ENCODE results near the gene ITGB1.

ITGB1 gene

DNA sequence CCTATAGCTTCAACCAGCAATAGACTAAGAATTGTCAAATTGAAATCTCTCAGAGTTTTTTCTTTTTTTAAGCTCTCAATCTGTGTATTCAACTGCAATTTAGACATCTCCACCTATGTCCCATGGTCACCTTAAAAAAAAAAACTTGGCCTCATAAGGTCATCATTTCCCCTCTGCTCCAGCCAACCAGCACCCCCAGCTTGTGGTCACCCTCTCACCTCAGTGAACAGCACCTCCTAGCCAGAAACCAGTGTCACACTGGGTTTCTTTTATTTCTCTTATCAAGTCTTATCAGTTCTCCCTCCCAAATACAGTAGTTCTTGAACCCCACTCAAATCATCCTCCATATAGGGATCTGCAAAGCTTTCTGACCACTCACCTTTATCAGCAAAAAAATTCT lies 4.0 kb downstream of the ITGB1 start:
- DNase-seq: peak in 1 of 2 donors; percentile 46

DNA sequence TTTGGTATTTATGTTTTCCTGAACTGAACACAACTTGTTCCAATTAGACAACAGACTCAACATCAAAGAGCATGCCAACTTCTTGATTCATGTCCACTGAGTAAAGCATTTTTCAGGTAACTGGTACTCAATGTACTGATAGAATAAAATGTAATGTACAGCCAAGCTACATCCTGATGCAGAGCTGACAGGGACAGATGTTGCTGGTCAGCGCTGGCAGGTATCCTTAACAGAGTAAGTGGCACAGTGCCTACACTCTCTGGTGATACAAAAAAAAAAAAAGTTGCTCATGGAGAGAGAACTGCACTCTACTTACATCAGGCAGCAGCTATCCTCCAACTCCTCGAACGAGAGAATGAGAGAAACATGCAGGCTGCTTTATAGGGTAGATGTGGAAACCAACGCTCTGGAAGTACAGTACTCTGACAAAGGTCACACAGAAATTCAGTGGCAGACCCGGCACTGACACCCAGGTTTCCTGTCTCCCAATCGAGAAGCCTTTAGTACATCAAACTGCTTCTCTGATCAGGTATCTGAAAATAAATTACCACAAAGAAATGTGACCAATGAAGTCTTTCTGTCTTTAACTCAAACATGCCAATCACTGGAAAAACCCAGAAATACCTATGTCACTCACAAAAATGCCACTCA lies 4.6 kb downstream of the ITGB1 start:
- DNase-seq: peak in 1 of 2 donors; percentile 37

DNA sequence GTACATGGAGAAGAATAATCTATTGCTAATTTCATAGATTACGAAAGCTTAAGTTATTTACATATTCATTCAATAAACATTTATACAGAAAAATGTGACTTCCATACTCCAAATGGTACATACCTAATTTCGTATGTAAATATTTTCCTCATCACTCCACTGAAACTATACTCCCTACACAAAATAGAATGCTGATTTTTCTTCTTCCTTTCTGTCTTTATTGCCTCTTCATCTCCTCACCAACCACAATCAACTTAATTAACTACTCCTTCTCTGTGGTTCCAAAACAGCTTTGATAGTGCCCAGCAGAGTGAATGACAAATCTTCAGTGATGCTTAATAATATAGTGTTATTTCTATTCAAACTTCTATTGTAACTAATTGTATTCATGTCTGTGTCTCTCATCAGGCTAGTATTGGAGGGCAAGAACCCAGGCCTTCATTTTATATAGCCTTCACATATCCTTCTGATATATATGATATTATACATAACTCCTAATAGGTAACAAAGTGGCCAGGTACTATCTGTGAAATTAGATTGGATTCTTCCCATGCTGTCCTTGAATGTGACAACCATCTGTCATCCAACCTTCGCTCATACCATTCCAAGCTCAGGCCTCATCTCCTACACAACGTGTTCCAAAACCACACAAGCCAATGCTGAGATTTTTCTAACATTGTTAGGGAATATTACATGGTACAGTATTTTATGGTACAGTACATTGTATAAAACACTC lies 5.3 kb downstream of the ITGB1 start:
- DNase-seq: no peak

DNA sequence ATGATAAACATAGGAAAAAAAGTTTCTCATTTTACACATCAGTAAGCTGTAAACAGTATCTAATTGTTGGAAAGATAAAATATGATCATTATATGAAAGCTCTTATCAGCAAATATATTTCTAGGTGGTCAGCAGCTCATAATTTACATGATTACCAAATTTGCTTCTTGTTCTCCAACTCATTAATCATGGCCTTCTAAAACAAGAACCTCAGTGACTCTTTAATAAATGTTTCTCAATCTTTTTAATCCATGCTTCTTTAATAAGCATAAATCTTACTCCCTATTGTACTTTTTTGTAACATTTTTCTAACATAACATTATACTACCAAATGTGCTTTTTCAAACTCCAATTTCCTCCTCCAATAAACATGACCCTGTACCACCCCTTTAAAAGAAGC lies 5.9 kb downstream of the ITGB1 start:
- DNase-seq: no peak

DNA sequence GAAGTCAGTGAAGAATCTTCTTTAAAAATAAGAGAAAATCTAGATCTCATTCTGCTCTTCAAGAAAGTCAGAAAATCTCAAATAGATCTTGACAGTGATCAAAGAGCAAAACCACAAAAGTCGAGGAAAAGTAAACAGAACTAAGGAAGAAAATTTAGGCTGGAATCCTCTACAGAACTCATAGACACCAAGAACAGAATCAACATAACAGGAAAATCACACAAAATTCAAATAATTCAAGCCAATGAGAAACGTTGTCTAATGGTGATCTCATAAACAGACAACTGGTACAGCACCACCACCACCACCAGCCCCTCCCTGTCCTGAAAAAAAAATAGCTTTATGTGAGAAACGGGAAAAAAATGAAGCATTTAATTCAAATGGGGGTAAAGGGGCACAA lies 6.9 kb downstream of the ITGB1 start:
- no peak for DNase-seq

DNA sequence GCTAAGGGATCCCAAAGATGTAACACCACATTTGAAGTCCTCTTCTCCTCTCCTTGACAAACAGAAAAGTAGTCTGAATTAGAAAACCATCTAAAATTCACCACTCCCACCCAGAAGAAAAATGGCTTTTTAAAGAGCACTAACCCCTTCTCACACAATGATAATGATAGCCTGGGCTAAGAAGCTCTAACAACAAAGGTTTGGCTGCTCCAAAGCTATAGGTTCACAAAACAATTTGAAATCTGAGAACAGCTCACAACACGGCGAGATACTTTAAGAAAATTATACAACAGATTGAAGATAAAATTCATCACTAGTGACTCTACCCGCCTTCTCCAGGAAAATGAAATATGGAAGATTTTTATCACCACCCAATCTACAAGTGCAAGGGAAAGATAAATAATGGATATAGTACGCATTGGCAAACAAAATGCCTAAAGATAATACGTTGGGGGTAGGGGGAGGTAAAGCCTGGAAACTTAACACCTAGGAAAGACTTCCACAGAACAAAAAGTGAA lies 7.4 kb downstream of the ITGB1 start:
- no peak for DNase-seq

DNA sequence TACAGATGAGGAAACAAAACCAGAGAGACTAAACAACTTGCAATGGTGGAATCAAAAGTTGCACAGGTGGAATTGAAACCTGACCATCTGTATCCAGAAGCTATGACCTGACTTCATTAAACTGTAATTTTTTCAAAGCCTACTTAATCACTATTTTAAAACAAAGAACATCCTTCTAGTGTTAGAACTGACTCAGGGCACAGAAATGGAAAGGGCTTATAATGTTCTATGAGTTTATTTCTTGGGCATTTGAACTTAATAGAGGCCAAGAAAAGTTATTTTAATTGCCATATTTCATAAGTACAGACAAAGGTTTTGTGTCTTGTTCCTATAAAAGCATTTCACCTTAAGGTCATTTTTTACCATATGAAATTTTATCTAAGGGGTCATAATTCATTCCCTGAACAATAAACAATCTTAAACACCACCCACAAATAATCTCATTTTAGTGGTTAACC lies 8.8 kb downstream of the ITGB1 start:
- no peak for DNase-seq

DNA sequence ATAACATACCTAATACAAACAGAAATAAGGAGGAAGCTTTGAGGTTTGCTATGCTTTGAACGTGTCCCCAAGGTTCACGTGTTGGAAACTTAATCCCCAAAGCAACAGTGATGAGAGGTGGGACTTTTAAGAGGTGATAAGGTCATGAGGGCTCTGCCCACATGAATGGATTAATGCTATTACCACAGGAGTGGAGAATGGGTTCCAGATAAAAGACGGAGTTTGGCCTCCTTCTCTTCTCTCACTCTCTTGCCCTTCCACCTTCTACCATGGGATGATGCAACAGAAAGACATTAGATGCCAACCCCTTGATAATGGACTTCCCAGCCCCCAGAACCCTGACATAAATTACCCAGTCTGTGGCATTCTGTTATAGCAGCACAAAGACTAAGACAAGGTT lies 9.6 kb downstream of the ITGB1 start:
- peak in 1 of 2 donors; percentile 54 for DNase-seq

DNA sequence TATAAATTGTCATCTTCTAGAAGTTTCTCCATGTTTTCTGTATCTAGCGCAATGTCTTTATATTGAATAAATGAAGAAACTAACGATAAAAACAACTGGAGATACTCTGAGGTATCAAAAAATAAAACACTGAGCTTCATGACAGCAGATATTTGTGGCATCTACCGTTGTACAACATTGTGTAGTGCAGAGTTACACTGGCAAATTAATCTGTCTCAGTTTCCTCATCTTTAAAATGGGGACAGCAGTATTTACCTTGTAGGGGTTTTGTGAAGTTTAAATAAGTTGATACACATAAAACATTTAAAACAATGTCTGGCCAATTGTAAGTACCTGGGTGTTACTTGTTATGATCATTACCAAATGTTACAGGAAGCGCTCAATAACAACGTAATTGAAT lies 10.4 kb downstream of the ITGB1 start:
- no peak for DNase-seq

DNA sequence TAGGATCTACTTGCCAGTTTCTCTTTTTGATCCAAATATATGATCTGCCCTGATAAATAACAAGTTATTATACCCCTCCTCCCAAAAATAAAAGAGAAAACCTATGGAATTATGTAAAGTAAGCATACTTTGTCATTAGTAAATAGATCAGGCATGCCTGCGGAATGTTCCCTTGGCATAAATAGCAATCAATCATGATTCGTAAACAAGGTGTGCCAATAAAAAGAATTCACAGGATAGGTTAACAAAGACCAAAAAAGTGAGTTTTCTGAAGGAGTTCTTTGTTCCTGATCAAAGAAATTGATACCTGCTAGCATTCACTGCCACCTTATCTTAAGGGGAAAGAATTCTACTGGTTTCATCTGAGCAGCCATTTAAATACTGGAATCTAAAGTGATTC lies 11.9 kb downstream of the ITGB1 start:
- DNase-seq: no peak

DNA sequence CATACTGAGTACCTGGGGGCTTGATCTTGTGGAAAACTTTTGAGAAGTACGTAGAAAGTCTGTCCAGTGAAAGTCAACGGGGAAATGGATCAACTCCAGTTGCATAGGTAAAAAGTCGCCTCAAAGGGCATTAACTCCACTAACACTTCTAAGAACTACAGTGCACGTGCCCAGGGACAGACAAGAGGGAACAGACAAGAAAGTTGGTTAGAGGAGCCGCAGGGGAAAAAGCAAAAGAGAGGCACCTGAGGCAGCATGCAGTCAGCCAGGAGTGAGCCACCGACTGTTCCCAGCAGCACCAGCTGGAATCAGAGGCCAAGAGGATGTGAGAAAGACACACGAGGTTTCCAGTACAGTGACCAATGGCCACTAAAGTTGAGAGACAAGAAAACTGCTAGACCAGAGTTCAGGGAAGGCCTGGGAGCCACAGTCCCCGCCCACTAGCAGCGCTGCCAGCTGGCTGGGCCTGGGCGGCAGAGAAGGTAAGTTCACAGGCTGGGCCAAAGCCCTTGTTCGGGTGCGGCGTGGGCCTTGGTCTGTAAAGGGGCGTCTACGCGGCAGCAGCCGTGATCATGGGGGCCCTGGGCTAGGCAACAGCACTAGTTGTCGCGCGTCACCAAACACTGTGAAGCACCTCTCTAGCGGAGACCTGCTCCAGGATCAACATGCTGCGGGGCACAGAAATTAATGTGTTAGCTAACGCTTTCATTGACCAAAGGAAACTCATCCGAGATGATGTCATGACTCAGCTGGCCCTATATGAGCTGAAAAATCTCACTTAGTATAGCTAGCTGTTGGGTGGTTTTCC lies 14.0 kb downstream of the ITGB1 start:
- no peak for DNase-seq

DNA sequence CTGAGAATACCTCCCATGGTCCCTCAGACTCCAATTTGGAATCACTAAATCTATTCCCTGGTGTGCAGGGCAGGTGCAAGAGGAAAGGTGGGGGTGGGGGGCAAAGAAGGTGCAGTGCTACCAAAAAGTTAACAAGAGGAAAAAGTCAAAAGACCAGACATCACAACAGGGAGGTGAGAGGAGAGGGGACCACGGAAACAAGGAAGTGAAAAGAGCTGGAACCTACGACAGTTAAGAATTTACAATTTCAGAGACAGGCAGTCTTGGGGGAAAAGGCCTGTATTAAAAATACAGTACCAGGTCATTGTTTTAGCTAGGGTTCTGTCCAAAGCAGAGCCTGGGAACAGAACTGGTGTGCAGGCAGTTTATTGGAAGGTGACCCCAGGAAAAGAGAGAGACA lies 14.6 kb downstream of the ITGB1 start:
- DNase-seq: no peak

DNA sequence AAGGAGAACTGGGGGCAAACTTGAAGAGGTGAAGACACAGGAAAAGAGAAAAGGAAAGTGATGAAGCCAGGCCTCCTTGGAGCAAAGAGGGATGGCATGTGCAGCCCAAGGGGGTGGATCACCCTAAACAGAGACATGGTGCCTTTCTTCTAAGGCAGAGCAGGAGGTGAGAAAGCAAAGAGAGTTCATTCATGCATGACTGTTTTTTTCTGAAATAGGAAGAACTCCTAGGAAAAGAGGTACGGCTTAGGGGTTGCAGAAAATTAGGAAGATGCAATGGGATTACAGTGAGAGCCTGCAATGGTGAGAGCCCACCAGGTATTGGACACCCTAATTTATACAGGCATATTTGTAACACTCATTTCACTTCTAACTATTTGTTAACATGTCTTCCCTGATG lies 15.9 kb downstream of the ITGB1 start:
- no peak for DNase-seq

DNA sequence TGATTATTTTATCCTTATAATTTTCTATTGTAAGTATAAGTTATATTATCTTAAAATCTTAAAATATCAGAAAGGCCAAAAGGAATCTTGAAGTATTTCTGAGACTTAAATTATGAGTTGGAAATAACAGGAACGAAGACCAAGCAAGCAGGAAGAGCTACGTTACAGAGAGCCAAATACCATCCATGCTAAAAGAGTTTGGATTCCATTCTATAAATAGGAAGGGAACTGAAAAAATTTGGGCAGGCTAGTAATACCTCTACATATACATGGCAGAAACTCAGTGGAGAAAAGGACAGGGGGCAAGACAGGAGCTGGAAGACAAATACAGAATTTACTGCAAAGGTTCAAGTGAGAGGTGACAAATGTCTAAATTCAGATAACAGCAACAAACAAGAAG lies 16.7 kb downstream of the ITGB1 start:
- no peak for DNase-seq

DNA sequence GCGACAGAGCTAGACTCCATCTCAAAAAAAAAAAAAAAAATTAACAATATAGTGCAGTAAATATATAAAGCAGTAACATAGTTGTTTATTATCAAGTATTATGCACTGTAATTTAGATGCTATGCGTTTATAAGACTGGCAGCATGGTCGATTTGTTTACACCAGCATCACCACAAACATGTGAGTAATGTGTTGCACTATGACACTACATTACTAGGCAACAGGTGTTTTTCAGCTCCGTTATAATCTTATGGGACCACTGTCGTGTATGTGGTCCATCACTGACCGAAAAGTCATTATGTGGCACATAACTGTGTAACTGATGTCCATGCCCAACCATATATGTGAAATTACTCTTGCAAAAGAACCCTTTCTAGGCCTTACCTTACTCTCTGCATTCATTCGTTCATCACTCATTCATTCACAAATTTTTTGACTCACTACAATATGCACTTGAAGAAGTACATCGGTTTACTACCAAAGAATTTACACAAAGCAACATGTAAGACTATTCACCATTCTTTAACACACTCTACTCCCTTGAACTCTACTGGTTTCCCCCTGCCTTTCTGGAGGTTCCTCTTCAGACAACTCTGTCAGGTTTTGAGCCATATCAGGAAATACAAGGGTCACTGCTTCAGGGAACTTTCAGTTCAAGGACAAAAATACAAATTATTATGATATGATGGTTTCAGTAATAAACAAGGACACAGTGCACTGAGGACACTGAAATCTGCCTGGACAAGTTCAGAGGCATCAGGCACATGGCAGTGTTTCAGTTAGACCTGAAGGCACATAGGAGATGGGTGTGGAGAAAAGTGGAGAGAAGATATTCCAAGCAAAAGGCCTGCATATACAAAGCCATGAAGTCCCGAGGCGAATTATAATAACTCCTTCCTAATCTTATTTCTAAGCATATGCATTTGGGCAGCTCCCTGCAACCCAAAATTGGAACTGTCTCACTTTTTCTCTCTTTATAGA lies 17.4 kb downstream of the ITGB1 start:
- DNase-seq: no peak

DNA sequence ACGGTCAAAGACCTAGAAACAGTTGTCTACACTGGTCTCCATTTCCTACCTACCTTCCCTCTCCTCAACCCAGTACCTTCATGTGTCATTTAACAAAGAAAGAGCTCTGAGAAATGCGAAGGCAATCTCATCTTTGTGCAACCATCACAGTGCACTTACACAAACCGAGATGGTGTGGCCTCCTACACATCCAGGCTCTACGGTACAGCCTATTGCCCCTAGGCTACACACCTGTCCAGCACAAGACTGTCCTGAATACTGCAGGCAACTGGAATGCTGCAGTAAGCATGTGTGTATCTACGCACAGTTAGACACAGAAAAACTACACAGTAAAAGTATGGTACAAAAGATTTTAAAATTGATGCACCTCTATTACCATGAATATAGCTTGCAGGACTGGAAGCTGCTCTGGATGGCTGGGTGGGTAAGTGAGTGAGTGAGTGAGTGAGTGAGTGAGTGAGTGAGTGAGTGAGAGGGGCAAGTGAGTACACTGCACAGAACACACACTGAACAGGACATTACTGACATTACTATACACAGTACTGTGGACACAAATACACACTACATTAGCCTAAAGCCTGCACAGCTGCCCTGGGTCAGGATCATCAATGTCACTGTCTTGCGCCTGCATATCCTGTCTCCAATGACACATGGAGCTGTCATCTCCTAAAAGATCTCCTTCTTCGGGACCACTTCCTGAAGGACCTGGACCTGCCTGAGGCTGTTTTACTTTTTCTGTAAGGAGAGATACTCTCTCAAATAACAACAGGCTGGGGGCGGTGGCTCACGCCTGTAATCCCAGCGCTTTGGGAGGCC lies 18.5 kb downstream of the ITGB1 start:
- DNase-seq: no peak

DNA sequence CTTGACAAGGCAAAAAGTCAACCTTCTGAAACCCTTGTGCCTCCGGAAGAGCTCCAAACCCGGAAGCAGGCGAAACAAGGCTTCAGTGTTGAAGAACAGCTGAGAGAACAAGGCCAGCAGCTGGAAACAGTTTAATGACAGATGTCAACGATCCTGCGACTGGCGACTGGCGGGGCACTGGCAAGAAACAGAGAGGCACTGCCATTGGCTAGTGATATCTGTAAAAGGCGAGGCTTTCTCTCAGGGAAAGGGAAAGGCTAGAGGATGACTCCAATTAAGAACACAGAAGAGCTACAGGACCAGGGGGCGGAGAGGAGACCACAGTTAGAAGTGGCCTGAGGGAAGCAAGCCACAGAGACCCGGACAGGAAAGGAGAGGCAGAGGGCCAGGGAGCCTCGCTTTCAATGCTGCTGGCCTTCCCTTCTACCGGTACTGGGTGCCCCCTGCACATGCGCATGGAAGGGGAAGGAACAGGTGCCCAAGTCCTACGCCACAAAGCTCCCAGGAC lies 19.4 kb downstream of the ITGB1 start:
- DNase-seq: no peak

DNA sequence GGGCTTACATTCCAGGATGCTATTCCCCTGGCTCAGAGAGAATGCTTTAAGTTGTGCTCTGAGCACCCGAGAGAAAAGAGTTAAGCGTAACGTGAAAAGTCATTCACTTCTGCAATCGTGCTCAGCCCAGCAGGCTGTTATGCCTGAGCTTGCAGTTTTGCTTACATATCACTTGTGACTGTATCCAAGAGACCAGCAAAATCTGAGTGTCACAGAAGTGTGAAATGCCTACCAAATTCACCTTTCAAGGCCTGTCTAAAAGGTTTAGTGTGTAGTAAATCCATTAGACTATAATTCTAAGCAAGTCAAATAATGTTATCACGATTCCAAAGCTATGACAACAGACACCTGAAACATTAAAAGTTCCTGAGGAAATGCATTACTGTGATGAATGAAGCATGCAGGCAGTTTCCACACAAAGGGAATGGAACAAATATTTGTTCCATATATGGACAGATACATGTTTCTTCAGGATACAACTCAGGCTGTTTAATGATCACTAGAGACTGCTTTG lies 20.1 kb downstream of the ITGB1 start:
- no peak for DNase-seq

DNA sequence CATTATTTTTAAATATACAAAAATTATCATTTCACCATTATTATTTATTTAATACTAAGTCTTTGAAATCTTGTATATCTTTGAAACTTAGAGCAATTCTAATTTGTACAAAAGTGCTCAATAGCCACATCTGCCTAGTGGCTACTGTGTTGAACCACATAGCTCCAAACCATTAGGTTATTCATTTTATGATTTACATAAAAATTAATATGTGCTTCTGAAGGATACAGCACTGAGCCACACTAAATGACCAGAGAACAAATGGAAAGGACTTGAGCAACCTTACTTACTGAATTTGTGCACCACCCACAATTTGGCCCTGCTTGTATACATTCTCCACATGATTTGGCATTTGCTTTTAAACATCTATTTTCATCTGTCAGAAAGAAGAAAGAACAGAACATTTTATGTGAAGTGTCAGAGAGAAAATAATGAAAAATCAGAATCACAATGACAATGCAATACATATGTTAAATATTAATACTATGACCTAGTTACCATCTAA lies 25.8 kb downstream of the ITGB1 start:
- no peak for DNase-seq

DNA sequence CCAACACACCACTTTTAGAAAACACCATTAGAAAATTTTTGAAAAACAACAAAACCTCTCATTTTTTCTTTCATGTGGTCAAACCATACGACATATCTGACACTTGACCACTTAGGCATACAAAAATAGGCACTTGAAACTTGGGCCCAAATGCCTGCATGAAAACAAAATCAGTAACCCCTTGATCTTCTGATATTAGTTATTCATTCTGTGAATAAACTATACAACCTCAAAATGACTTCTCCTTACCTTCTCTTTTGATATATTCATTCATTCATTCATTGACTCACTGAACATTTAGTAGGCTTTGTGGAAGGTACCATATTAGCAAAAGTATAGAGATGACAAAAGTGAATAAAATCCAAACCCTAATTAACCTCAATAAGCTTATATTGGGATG lies 26.4 kb downstream of the ITGB1 start:
- no peak for DNase-seq

DNA sequence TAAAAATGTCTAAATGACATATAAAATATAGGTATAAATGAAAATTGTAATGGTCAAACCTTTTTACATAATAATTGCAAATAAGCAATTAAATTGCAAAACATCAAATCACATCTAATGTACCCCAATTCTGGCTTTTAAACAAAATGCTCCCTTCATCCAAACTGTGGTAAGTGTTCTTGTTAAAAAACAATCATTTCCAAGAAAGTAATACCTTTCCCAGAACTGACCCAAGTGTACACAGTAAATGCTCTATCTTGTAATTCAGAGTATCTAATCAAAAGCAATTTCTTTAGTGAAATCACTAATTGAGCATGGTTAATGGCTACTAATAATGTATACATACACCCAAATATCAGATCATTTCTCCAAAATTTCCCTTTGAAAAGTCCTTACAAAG lies 28.0 kb downstream of the ITGB1 start:
- DNase-seq: peak in 1 of 2 donors; percentile 31
